ENCODE measurements around the gene GEMIN7.
"Not testable (repeated sequence)": the region's sequence is repeated elsewhere in the genome, so short reads cannot be mapped to it uniquely, and the experiment has no call there.

GEMIN7 gene

GRCh38 chr19:45115809-45116615 lies 37.0 kb downstream of the GEMIN7 start:
- DNase-seq: no peak
- TF ChIP-seq CTCF (IDR thresholded peaks at IDR 0.05): no peak
- H3K4me1 Mint-ChIP-seq: peaks cover 37% of the 10 kb centered on the region
- no peaks in the 10 kb centered on the region for H3K27me3 Mint-ChIP-seq (ENCODE audit: low read depth, poor library complexity)
- H3K4me3 Mint-ChIP-seq: no peak overlapping the region
- no peak overlapping the region for H3K27ac Mint-ChIP-seq
- no peaks in the 10 kb centered on the region for H3K36me3 Mint-ChIP-seq (ENCODE audit: low read depth)
- no peaks in the 10 kb centered on the region for H3K9me3 Mint-ChIP-seq

- no peak overlapping the region for H3K27ac Mint-ChIP-seq
- no peak overlapping the region for H3K4me3 Mint-ChIP-seq
- no peaks in the 10 kb centered on the region for H3K9me3 Mint-ChIP-seq
- H3K4me1 Mint-ChIP-seq: peaks cover 39% of the 10 kb centered on the region
- DNase-seq: no peak
- no peaks in the 10 kb centered on the region for H3K27me3 Mint-ChIP-seq (ENCODE audit: low read depth, poor library complexity)
- no peak for TF ChIP-seq CTCF (IDR thresholded peaks at IDR 0.05)
- no peaks in the 10 kb centered on the region for H3K36me3 Mint-ChIP-seq (ENCODE audit: low read depth)
These were observed 38.1 kb downstream of the GEMIN7 start for GRCh38 chr19:45117167-45117594.

GRCh38 chr19:45117671-45118070 lies 38.6 kb downstream of the GEMIN7 start:
- H3K9me3 Mint-ChIP-seq: no peaks in the 10 kb centered on the region
- no peak overlapping the region for H3K4me3 Mint-ChIP-seq
- no peak for TF ChIP-seq CTCF (IDR thresholded peaks at IDR 0.05)
- no peaks in the 10 kb centered on the region for H3K36me3 Mint-ChIP-seq (ENCODE audit: low read depth)
- H3K27me3 Mint-ChIP-seq (ENCODE audit: low read depth, poor library complexity): no peaks in the 10 kb centered on the region
- no peak overlapping the region for H3K27ac Mint-ChIP-seq
- DNase-seq: no peak
- H3K4me1 Mint-ChIP-seq: peaks cover 39% of the 10 kb centered on the region

- DNase-seq: no peak
- Mint-ChIP-seq H3K4me1 (peaks cover 39% of the 10 kb centered on the region), H3K9me3 (no peaks in the 10 kb centered on the region), H3K27ac (no peak overlapping the region), H3K27me3 (ENCODE audit: low read depth, poor library complexity) (no peaks in the 10 kb centered on the region), H3K36me3 (ENCODE audit: low read depth) (no peaks in the 10 kb centered on the region), H3K4me3 (no peak overlapping the region)
- TF ChIP-seq CTCF (IDR thresholded peaks at IDR 0.05): no peak
These were observed 39.0 kb downstream of the GEMIN7 start for GRCh38 chr19:45118106-45118505.

GRCh38 chr19:45118591-45119355 lies 39.7 kb downstream of the GEMIN7 start:
- H3K4me1 Mint-ChIP-seq: peaks cover 38% of the 10 kb centered on the region
- H3K27me3 Mint-ChIP-seq (ENCODE audit: low read depth, poor library complexity); H3K9me3 Mint-ChIP-seq; H3K27ac Mint-ChIP-seq; H3K36me3 Mint-ChIP-seq (ENCODE audit: low read depth); H3K4me3 Mint-ChIP-seq; DNase-seq: not testable (repeated sequence)

- Mint-ChIP-seq H3K4me3 (no peak overlapping the region), H3K36me3 (ENCODE audit: low read depth) (no peaks in the 10 kb centered on the region), H3K9me3 (no peaks in the 10 kb centered on the region), H3K4me1 (peaks cover 40% of the 10 kb centered on the region), H3K27me3 (ENCODE audit: low read depth, poor library complexity) (peaks cover 3% of the 10 kb centered on the region), H3K27ac (no peak overlapping the region)
- DNase-seq: no peak
- no peak for TF ChIP-seq CTCF (IDR thresholded peaks at IDR 0.05)
These were observed 40.5 kb downstream of the GEMIN7 start for GRCh38 chr19:45119582-45119981.

Measured in nephron progenitor cell (in vitro differentiated cells).